Spleen (tissue), 11 donors: ENCODE results near the gene MACROD2. TPM values are rescaled to one million over a fixed set of nuclear protein-coding genes. Genes with fewer than 3 reads are reported as not detected.

Experiments used
- DNase-seq: peaks from one replicate; pipeline ENCODE4 v3.0.0-alpha.2; 2020
- H3K27ac ChIP-seq, 8 donors: fragments of 200-600 bp; sonication (generic) in 7 of 8; 1 replicate in 4 of 8; 2 replicates in 4 of 8; pipeline versions ENCODE4 v1.5.0 to v1.8.0; 2016 to 2021; ENCODE audit warnings: inconsistent platforms in 4 of 8, mild to moderate bottlenecking in 4 of 8, moderate library complexity in 1 of 8
- H3K27me3 ChIP-seq, 7 donors: fragments of 200-600 bp; sonication (generic) in 6 of 7; replicated peaks in 1 of 7; 1 replicate in 4 of 7; 2 replicates in 3 of 7; pipeline versions ENCODE4 v1.5.0 to v1.8.0; 2016 to 2021; ENCODE audit warnings: inconsistent platforms in 3 of 7, mild to moderate bottlenecking in 1 of 7
- H3K36me3 ChIP-seq, 6 donors: fragments of 200-600 bp; sonication (generic) in 5 of 6; 1 replicate in 4 of 6; 2 replicates in 2 of 6; pipeline versions ENCODE4 v1.5.0 to v1.8.0; 2016 to 2021; ENCODE audit warnings: inconsistent platforms in 2 of 6
- H3K4me1 ChIP-seq, 6 donors: fragments of 200-600 bp; sonication (generic) in 5 of 6; 1 replicate in 3 of 6; 2 replicates in 3 of 6; pipeline versions ENCODE4 v1.5.0 to v1.8.0; 2016 to 2021; ENCODE audit warnings: inconsistent platforms in 3 of 6
- H3K4me3 ChIP-seq, 8 donors: fragments of 200-600 bp; sonication (generic) in 7 of 8; 1 replicate in 4 of 8; 2 replicates in 4 of 8; pipeline versions ENCODE4 v1.5.0 to v1.8.0; 2016 to 2021; ENCODE audit warnings: inconsistent platforms in 4 of 8, mild to moderate bottlenecking in 4 of 8, moderate library complexity in 2 of 8
- H3K9me3 ChIP-seq, 8 donors: fragments of 200-600 bp; sonication (generic) in 7 of 8; 1 replicate in 4 of 8; 2 replicates in 4 of 8; pipeline versions ENCODE4 v1.5.0 to v1.8.0; 2016 to 2021; ENCODE audit warnings: inconsistent platforms in 4 of 8
- POLR2A ChIP-seq, 3 donors: fragments of 450-650 bp; IDR thresholded peaks; one replicate each; pipeline ENCODE4 v1.5.1; 2017; ENCODE audit warnings: antibody characterized with exemption in 3 of 3, mild to moderate bottlenecking in 1 of 3
- POLR2AphosphoS5 ChIP-seq, 3 donors: sonication (generic); formaldehyde crosslinking; IDR thresholded peaks; one replicate each; pipeline ENCODE4 v1.5.1; 2017; ENCODE audit warnings: antibody characterized with exemption in 3 of 3
- WGBS, 5 donors: extraction: QIAGEN DNeasy Blood & Tissue Kit in 3 of 5; methylation state at CpG; one replicate each; pipeline versions ENCODE4 v1.1.5 to v1.1.7; 2013 to 2018; 5-methylcytosine and 5-hydroxymethylcytosine counted together
- intact Hi-C: fragments of 100-400 bp; cut with DNase I; formaldehyde crosslinking; loops from one replicate; pipeline ENCODE4 v1.15.0; 2023; ENCODE audit warnings: low total_unique reads
- polyA plus RNA-seq, 3 donors: library from polyadenylated mRNA; stranded (reverse); fragments of 200-250 nt; gene quantifications; one replicate each; pipeline ENCODE4 v1.2.1, GENCODE V29; 2013
- total RNA-seq, 7 donors: library from RNA; depleted of rRNA in 3 of 7; stranded (reverse); fragments of >200 nt in 3 of 7; fragmentation: NEBNext Ultra II Directional in 4 of 7; extraction: Animal tissue kit (Norgen Biotek cat#: 25700) in 4 of 7; gene quantifications; one replicate each; pipeline versions ENCODE4 v1.1.0 to v1.2.1, GENCODE V29; 2016 to 2021
- TF ChIP-seq, protein P1 (sequence below), 11 experiments: fragments of 200-600 bp in 7 of 11; fragments of 450-650 bp in 4 of 11; sonication (generic) in 4 of 11; IDR thresholded peaks in 8 of 11; conservative IDR thresholded peaks in 3 of 11; 1 replicate in 7 of 11; 2 replicates in 4 of 11; pipeline versions ENCODE4 v1.4.0 to v1.8.0; 2016 to 2021; ENCODE audit warnings: antibody characterized with exemption in 11 of 11, inconsistent platforms in 4 of 11, mild to moderate bottlenecking in 1 of 11
- donor health status: healthy with polysubstance abuse.
- donor health status: DM: no; HTN: no; CAD: no; lungs with moderate emphysema.
- donor health status: DM: no; HTN: no; CAD: no.
- donor health status: Bipolar disorder and iron deficiency.
- donor health status: healthy.
- donor health status: DM: no; HTN: no; CAD: no.
- donor health status: DM: yes; HTN: yes; CAD: no.

MACROD2 gene
- total and polyA plus RNA-seq, 10 donors: 1.5 to 4.7 (median 3.4) TPM

DNA sequence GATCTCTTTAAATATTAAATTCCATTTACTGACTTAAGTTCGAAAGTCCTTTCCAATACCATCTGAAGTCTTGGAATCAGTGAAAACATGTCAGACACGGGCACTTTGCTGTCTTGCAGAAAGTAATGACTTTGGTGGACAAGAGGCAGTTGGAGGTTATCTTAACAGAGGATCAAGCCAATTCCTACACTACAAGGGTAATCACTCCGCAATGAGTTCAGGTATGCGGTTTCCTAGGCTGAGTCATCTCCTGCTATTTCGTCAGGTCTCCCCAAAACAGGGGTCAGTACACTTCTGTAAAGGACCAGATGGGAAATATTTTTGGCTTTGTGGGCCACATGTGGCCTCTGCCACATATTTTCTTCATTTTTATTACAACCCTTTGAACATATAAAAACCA lies 1921.3 kb downstream of the MACROD2 start:
- Histone ChIP-seq H3K9me3 (no peaks in the 10 kb centered on the region), H3K4me1 (peaks cover 0 to 22% (median 2%) of the 10 kb centered on the region in 6 donors), H3K36me3 (no peaks in the 10 kb centered on the region), H3K27me3 (no peaks in the 10 kb centered on the region), H3K27ac (no peak overlapping the region), H3K4me3 (no peak overlapping the region)
- 81 to 92% (median 87%) methylated on average over 5 of the region's 5 CpGs for WGBS, 5 donors
- no peak for TF ChIP-seq POLR2A (IDR thresholded peaks at IDR 0.05)
- no peak for TF ChIP-seq POLR2AphosphoS5 (IDR thresholded peaks at IDR 0.05)
- TF ChIP-seq, protein P1, sequence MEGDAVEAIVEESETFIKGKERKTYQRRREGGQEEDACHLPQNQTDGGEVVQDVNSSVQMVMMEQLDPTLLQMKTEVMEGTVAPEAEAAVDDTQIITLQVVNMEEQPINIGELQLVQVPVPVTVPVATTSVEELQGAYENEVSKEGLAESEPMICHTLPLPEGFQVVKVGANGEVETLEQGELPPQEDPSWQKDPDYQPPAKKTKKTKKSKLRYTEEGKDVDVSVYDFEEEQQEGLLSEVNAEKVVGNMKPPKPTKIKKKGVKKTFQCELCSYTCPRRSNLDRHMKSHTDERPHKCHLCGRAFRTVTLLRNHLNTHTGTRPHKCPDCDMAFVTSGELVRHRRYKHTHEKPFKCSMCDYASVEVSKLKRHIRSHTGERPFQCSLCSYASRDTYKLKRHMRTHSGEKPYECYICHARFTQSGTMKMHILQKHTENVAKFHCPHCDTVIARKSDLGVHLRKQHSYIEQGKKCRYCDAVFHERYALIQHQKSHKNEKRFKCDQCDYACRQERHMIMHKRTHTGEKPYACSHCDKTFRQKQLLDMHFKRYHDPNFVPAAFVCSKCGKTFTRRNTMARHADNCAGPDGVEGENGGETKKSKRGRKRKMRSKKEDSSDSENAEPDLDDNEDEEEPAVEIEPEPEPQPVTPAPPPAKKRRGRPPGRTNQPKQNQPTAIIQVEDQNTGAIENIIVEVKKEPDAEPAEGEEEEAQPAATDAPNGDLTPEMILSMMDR (IDR thresholded peaks at IDR 0.05 in 8 of 11, conservative IDR thresholded peaks at IDR 0.05 in 3 of 11): no peak
- intact Hi-C loops: no loop called here
- DNase-seq: no peak

DNA sequence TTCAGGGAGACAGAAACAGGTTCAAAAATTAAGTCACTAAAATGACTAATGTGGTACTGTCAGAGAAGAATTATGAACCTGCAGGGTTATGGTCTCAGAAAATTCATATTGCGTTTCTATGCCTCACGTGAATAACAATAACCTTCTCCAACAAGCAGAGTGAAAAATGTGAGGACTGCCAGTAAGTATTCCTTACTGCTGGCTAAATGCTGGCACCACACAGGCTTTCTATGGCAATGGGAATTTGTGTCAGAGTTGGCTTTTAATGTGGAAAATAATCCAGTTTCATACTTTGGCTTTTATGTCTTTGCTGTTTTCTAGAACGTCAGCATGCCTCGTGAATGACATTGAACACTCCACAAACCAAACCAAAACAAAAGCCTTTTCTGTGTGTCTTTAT lies 1922.0 kb downstream of the MACROD2 start:
- no peak for DNase-seq
- Histone ChIP-seq H3K4me1 (peaks cover 0 to 26% (median 3%) of the 10 kb centered on the region in 6 donors), H3K36me3 (no peaks in the 10 kb centered on the region), H3K4me3 (no peak overlapping the region), H3K27ac (no peak overlapping the region), H3K9me3 (no peaks in the 10 kb centered on the region), H3K27me3 (no peaks in the 10 kb centered on the region)
- TF ChIP-seq POLR2AphosphoS5 (IDR thresholded peaks at IDR 0.05) (no peak), POLR2A (IDR thresholded peaks at IDR 0.05) (no peak)
- TF ChIP-seq, protein P1 (IDR thresholded peaks at IDR 0.05 in 8 of 11, conservative IDR thresholded peaks at IDR 0.05 in 3 of 11): no peak
- WGBS, 5 donors: 78 to 85% (median 84%) methylated on average over 4 of the region's 4 CpGs
- intact Hi-C loops: no loop called here

- no peak overlapping the region for H3K4me3 ChIP-seq
- no peaks in the 10 kb centered on the region for H3K36me3 ChIP-seq
- peaks cover 0 to 32% (median 5%) of the 10 kb centered on the region in 6 donors for H3K4me1 ChIP-seq
- no peaks in the 10 kb centered on the region for H3K27me3 ChIP-seq
- intact Hi-C loops: no loop called here
- H3K27ac ChIP-seq: peak overlapping the region in 1 of 8 donors; percentile 20
- DNase-seq: no peak
- TF ChIP-seq POLR2A (IDR thresholded peaks at IDR 0.05) (no peak), POLR2AphosphoS5 (IDR thresholded peaks at IDR 0.05) (no peak)
- TF ChIP-seq, protein P1 (IDR thresholded peaks at IDR 0.05 in 8 of 11, conservative IDR thresholded peaks at IDR 0.05 in 3 of 11): no peak
- no peaks in the 10 kb centered on the region for H3K9me3 ChIP-seq
- WGBS, 5 donors: 43 to 56% (median 53%) methylated on average over 3 of the region's 3 CpGs
Observed at GRCh38 chr20:15918631-15919030, 1923.3 kb downstream of the MACROD2 start.

DNA sequence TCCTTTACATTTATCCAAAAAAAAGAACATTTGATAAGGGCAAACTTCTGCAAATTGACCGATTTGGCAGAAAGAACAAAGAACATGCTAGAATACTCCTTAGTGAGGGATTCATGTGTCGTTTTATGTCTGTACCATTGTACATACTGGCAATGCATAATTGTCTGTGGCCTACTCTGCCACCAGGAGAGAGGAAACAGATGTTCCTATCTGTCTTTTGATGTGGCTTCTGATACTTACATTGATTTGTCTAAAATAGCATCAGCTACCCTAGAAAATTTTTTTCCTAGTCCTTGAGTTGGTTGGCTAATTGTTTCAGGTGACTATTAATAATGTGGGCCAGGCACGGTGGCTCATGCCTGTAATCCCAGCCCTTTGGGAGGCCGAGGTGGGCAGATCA lies 1923.8 kb downstream of the MACROD2 start:
- H3K9me3 ChIP-seq: no peaks in the 10 kb centered on the region
- WGBS, 5 donors: 15 to 28% (median 18%) methylated on average over 4 of the region's 4 CpGs
- peaks cover 0 to 32% (median 5%) of the 10 kb centered on the region in 6 donors for H3K4me1 ChIP-seq
- H3K36me3 ChIP-seq: no peaks in the 10 kb centered on the region
- no peak for DNase-seq
- no peak for TF ChIP-seq POLR2A (IDR thresholded peaks at IDR 0.05)
- TF ChIP-seq POLR2AphosphoS5 (IDR thresholded peaks at IDR 0.05): no peak
- TF ChIP-seq, protein P1 (IDR thresholded peaks at IDR 0.05 in 8 of 11, conservative IDR thresholded peaks at IDR 0.05 in 3 of 11): no peak
- no peak overlapping the region for H3K4me3 ChIP-seq
- intact Hi-C loops: no loop called here
- H3K27me3 ChIP-seq: no peaks in the 10 kb centered on the region
- peak overlapping the region in 1 of 8 donors; percentile 20 for H3K27ac ChIP-seq
